Fibroblast of lung (primary cell): ENCODE data around the gene SLC30A10. TPM values are rescaled to one million over a fixed set of nuclear protein-coding genes. Genes with fewer than 3 reads are reported as not detected.
A peak's percentile ranks its signal among the peaks of the same experiment; 100 is the strongest.

Source experiments
- DNase-seq, 2 donors: peaks; one replicate each; pipeline versions ENCODE4 v3.0.0 to v3.0.0-alpha.2; 2010; ENCODE audit warnings: low read depth in 2 of 2
- H2AFZ ChIP-seq: 2 replicates; pipeline ENCODE4 v1.5.1; 2012; ENCODE audit warnings: low read length, control low read depth, inconsistent platforms
- H3K27ac ChIP-seq: 2 replicates; pipeline ENCODE4 v1.5.1; 2011; ENCODE audit warnings: low read length, control low read depth; ENCODE audit not compliant: insufficient read depth
- H3K27me3 ChIP-seq: 2 replicates; pipeline ENCODE4 v1.5.1; 2011; ENCODE audit warnings: mild to moderate bottlenecking, low read length; ENCODE audit not compliant: control insufficient read depth, insufficient read depth
- H3K36me3 ChIP-seq: 2 replicates; pipeline ENCODE4 v1.5.1; 2011; ENCODE audit warnings: low read length; ENCODE audit not compliant: control insufficient read depth, insufficient read depth
- H3K4me1 ChIP-seq: 2 replicates; pipeline ENCODE4 v1.5.1; 2011; ENCODE audit warnings: low read length; ENCODE audit not compliant: control insufficient read depth, insufficient read depth; ENCODE audit errors: extremely low read depth
- H3K4me2 ChIP-seq: 2 replicates; pipeline ENCODE4 v1.5.1; 2011; ENCODE audit warnings: low read length, control low read depth; ENCODE audit not compliant: insufficient read depth; ENCODE audit errors: extremely low read depth
- H3K4me3 ChIP-seq, 4 experiments: fragments of 200-600 bp in 1 of 4; sonication (generic) in 1 of 4; replicated peaks in 1 of 4; 2 replicates each; pipeline ENCODE4 v1.5.1; 2011 to 2016; ENCODE audit warnings: low read length in 4 of 4, low read depth in 3 of 4, mild to moderate bottlenecking in 3 of 4, control low read depth in 2 of 4, inconsistent platforms in 1 of 4, mixed read lengths in 1 of 4; ENCODE audit not compliant: insufficient read depth in 1 of 4; ENCODE audit errors: control extremely low read depth in 1 of 4
- H3K79me2 ChIP-seq: 2 replicates; pipeline ENCODE4 v1.5.1; 2012; ENCODE audit warnings: mild to moderate bottlenecking, low read length, inconsistent platforms; ENCODE audit not compliant: control insufficient read depth, insufficient read depth
- H3K9ac ChIP-seq: 2 replicates; pipeline ENCODE4 v1.5.1; 2011; ENCODE audit warnings: mild to moderate bottlenecking, low read length, control low read depth; ENCODE audit not compliant: insufficient read depth
- H3K9me3 ChIP-seq: 2 replicates; pipeline ENCODE4 v1.5.1; 2012; ENCODE audit warnings: low read depth, low read length; ENCODE audit not compliant: control insufficient read depth, insufficient read depth
- H4K20me1 ChIP-seq: 2 replicates; pipeline ENCODE4 v1.5.1; 2011; ENCODE audit warnings: low read length; ENCODE audit not compliant: control insufficient read depth, insufficient read depth; ENCODE audit errors: extremely low read depth
- EZH2 ChIP-seq: IDR thresholded peaks from 2 replicates; pipeline ENCODE4 v1.5.1; 2012; ENCODE audit warnings: low read length, control low read depth, mild to moderate bottlenecking; ENCODE audit errors: missing control alignments
- polyA plus RNA-seq, 2 donors: library from polyadenylated mRNA; depleted of rRNA in 1 of 2; stranded (reverse) in 1 of 2; unstranded in 1 of 2; fragments of >200 nt; gene quantifications; 2 replicates each; pipeline ENCODE4 v1.2.1, GENCODE V29; 2011 to 2012; ENCODE audit warnings: missing spikeins in 1 of 2
- total RNA-seq: library from RNA; depleted of rRNA; stranded (reverse); fragments of >200 nt; gene quantifications from 2 replicates; pipeline ENCODE4 v1.2.1, GENCODE V29; 2014
- TF ChIP-seq, protein P1 (sequence below), 2 donors: IDR thresholded peaks in 1 of 2; conservative IDR thresholded peaks in 1 of 2; 1 replicate in 1 of 2; 2 replicates in 1 of 2; pipeline ENCODE4 v1.5.1; 2011 to 2012; ENCODE audit warnings: low read length in 2 of 2, control low read depth in 1 of 2, inconsistent platforms in 1 of 2, low read depth in 1 of 2, mild to moderate bottlenecking in 1 of 2

The SLC30A10 gene
- total and polyA plus RNA-seq, 2 donors (not counting 1 experiment from before 2014, with no cell fraction given) = not detected

DNA sequence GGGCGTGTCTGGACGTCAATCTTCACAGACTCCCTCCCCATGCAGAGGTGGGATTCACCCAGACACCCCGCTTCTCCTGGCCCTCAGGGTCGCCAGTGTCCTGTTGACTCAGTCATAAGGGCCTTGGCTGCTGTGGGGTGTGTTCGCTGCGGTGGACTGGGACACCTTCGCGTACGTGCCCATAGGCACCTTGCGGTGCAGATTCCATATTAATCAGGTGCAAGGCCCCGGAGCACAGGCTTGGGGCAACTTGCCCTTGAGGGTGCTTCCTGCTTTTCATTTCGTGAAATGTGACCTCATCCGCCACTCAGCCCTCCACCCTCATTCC is 398 bp upstream of the SLC30A10 start:
- no peaks in the 10 kb centered on the region for H3K4me1 ChIP-seq
- H3K79me2 ChIP-seq = no peaks in the 10 kb centered on the region
- DNase-seq = no peak
- no peaks in the 10 kb centered on the region for H3K36me3 ChIP-seq
- H3K9me3 ChIP-seq = no peaks in the 10 kb centered on the region
- no peak overlapping the region for H3K9ac ChIP-seq
- H4K20me1 ChIP-seq = no peaks in the 10 kb centered on the region
- TF ChIP-seq, protein P1, sequence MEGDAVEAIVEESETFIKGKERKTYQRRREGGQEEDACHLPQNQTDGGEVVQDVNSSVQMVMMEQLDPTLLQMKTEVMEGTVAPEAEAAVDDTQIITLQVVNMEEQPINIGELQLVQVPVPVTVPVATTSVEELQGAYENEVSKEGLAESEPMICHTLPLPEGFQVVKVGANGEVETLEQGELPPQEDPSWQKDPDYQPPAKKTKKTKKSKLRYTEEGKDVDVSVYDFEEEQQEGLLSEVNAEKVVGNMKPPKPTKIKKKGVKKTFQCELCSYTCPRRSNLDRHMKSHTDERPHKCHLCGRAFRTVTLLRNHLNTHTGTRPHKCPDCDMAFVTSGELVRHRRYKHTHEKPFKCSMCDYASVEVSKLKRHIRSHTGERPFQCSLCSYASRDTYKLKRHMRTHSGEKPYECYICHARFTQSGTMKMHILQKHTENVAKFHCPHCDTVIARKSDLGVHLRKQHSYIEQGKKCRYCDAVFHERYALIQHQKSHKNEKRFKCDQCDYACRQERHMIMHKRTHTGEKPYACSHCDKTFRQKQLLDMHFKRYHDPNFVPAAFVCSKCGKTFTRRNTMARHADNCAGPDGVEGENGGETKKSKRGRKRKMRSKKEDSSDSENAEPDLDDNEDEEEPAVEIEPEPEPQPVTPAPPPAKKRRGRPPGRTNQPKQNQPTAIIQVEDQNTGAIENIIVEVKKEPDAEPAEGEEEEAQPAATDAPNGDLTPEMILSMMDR (conservative IDR thresholded peaks at IDR 0.05 in 1 of 2, IDR thresholded peaks at IDR 0.05 in 1 of 2; ENCODE audit: low read depth in 1 of 2, low read length in 2 of 2) = no peak
- no peak for TF ChIP-seq EZH2
- peaks cover 13% of the 10 kb centered on the region for H3K27me3 ChIP-seq
- no peak overlapping the region for H3K4me2 ChIP-seq
- no peak overlapping the region for H3K4me3 ChIP-seq
- no peak overlapping the region for H2AFZ ChIP-seq
- no peak overlapping the region for H3K27ac ChIP-seq

DNA sequence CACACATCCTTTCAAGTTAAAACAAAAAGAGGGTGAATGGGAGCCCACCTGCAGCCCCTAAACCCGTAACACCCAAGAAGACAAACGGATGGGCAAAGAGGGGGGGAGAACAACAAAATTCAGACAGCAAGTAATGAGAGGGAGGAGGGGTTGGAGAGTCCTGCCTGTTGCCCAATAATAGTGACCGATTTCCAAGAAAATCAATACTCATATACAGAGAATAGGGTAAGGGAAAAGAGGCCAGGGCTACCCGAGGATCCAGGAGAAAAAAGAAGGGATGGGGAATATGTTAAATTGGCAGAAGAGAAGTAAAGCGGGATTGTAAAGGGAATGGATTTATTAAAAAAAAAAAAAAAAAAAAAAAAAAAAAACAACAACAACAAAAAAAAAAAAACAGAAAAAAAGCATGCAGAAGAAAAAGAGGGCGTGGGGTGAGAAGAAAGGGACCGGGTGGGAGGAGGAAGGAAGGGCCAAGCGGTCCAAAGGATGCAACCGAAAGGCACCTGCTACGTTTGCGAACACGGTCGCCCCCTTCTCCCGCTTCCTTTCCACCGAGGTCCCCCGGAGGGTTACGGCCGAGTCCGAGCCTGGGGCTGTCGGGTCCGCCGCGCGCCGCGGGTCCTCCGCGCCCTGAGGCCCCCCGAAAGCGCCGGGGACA is 930 bp downstream of the SLC30A10 start:
- H3K4me3 ChIP-seq = peak overlapping the region in 2 of 4 experiments; percentile 20 to 43
- H3K9me3 ChIP-seq = no peaks in the 10 kb centered on the region
- DNase-seq = no peak
- H3K4me2 ChIP-seq = peak overlapping the region; percentile 75
- no peak overlapping the region for H2AFZ ChIP-seq
- H3K27me3 ChIP-seq = peaks cover 13% of the 10 kb centered on the region
- H4K20me1 ChIP-seq = no peaks in the 10 kb centered on the region
- TF ChIP-seq, protein P1 (conservative IDR thresholded peaks at IDR 0.05 in 1 of 2, IDR thresholded peaks at IDR 0.05 in 1 of 2; ENCODE audit: low read depth in 1 of 2, low read length in 2 of 2) = no peak
- TF ChIP-seq EZH2 = no peak
- no peak overlapping the region for H3K9ac ChIP-seq
- no peaks in the 10 kb centered on the region for H3K4me1 ChIP-seq
- no peak overlapping the region for H3K27ac ChIP-seq
- no peaks in the 10 kb centered on the region for H3K79me2 ChIP-seq
- H3K36me3 ChIP-seq = no peaks in the 10 kb centered on the region

DNA sequence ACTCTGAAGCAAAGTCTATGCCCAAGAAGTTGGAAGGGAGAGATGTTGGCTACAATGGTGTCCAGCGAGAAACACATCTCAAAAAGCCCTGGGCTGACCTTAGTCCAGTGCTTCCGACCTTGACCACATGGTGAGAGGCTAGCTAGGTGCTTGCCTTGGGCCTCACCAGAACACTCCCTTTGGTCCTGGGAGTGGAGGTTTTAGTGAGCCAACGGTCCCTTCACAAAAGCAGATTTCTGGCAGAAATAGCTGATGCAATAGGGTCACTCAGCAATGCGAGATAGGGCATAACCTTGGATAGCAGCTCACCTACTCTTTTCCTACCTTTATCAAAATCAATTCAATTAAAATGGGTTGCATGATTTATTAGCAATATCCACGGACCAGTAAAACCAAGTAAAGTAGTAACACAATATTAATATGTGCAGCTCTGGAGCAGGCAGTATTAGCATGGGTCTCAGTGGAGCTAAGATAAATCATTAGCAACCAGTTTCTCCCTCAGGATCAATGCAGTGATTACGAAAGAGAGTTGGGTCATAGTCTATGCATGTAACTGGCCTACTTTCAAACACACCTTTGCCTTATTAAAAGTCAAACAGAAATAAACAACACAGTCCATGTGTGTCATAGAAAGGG is 1.9 kb downstream of the SLC30A10 start:
- Histone ChIP-seq H4K20me1 (no peaks in the 10 kb centered on the region), H3K4me2 (no peak overlapping the region), H3K79me2 (no peaks in the 10 kb centered on the region), H3K36me3 (no peaks in the 10 kb centered on the region), H3K9me3 (no peaks in the 10 kb centered on the region), H3K27me3 (peaks cover 13% of the 10 kb centered on the region), H3K27ac (no peak overlapping the region), H3K4me3 (no peak overlapping the region), H3K9ac (no peak overlapping the region), H2AFZ (no peak overlapping the region), H3K4me1 (no peaks in the 10 kb centered on the region)
- no peak for TF ChIP-seq EZH2
- TF ChIP-seq, protein P1 (conservative IDR thresholded peaks at IDR 0.05 in 1 of 2, IDR thresholded peaks at IDR 0.05 in 1 of 2; ENCODE audit: low read depth in 1 of 2, low read length in 2 of 2) = no peak
- no peak for DNase-seq
